ENCODE results near the gene IFT88.

- no peak for TF ChIP-seq CTCF (IDR thresholded peaks at IDR 0.05)
- TF ChIP-seq POLR2A (IDR thresholded peaks at IDR 0.05), result no peak
Observed at GRCh38 chr13:20669162-20669561, 102.2 kb downstream of the IFT88 start.
